Upper lobe of right lung (tissue), 1 donor: ENCODE data around the gene CFAP141. TPM values are rescaled to one million over a fixed set of nuclear protein-coding genes. Genes with fewer than 3 reads are reported as not detected.
A peak's percentile ranks its signal among the peaks of the same experiment; 100 is the strongest.

Experiments
- ATAC-seq: fragments of 200-7000 bp; cut with Tn5 transposase; one replicate; pipeline ENCODE4 v1.9.1; 2020; ENCODE audit warnings: mild to moderate bottlenecking, moderate library complexity
- DNase-seq: peaks from one replicate; pipeline ENCODE4 v3.0.0-alpha.2; 2020
- H3K27ac ChIP-seq: fragments of 200-600 bp; one replicate; pipeline ENCODE4 v1.8.0; 2022
- H3K27me3 ChIP-seq: fragments of 200-600 bp; one replicate; pipeline ENCODE4 v1.8.0; 2022; ENCODE audit warnings: mild to moderate bottlenecking
- H3K36me3 ChIP-seq: fragments of 200-600 bp; one replicate; pipeline ENCODE4 v1.8.0; 2022
- H3K4me1 ChIP-seq: fragments of 200-600 bp; one replicate; pipeline ENCODE4 v1.8.0; 2022
- H3K4me3 ChIP-seq: fragments of 200-600 bp; one replicate; pipeline ENCODE4 v1.8.0; 2022; ENCODE audit warnings: mild to moderate bottlenecking
- H3K9me3 ChIP-seq: fragments of 200-600 bp; one replicate; pipeline ENCODE4 v1.8.0; 2022
- intact Hi-C: fragments of 100-400 bp; cut with DNase I; formaldehyde crosslinking; loops from one replicate; pipeline ENCODE4 v1.11.0; 2022
- total RNA-seq: library from RNA; stranded (reverse); fragmentation: NEBNext Ultra II Directional; extraction: Animal tissue kit (Norgen Biotek cat#: 25700); gene quantifications from one replicate; pipeline ENCODE4 v1.2.1, GENCODE V29; 2021
- TF ChIP-seq, protein P1 (sequence below): fragments of 200-600 bp; IDR thresholded peaks from one replicate; pipeline ENCODE4 v1.8.0; 2022; ENCODE audit warnings: antibody characterized with exemption
- donor health status: DM: no; HTN: yes; CAD: no; lungs with severe emphysema.

Gene CFAP141
- total RNA-seq, 1 donor from 2014 or later: not detected

- intact Hi-C loops: no loop called here
- no peaks in the 10 kb centered on the region for H3K27me3 ChIP-seq
- ATAC-seq: no peak
- H3K36me3 ChIP-seq: no peaks in the 10 kb centered on the region
- TF ChIP-seq, protein P1, sequence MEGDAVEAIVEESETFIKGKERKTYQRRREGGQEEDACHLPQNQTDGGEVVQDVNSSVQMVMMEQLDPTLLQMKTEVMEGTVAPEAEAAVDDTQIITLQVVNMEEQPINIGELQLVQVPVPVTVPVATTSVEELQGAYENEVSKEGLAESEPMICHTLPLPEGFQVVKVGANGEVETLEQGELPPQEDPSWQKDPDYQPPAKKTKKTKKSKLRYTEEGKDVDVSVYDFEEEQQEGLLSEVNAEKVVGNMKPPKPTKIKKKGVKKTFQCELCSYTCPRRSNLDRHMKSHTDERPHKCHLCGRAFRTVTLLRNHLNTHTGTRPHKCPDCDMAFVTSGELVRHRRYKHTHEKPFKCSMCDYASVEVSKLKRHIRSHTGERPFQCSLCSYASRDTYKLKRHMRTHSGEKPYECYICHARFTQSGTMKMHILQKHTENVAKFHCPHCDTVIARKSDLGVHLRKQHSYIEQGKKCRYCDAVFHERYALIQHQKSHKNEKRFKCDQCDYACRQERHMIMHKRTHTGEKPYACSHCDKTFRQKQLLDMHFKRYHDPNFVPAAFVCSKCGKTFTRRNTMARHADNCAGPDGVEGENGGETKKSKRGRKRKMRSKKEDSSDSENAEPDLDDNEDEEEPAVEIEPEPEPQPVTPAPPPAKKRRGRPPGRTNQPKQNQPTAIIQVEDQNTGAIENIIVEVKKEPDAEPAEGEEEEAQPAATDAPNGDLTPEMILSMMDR: no peak
- no peaks in the 10 kb centered on the region for H3K9me3 ChIP-seq
- H3K4me3 ChIP-seq: no peak overlapping the region
- H3K27ac ChIP-seq: no peak overlapping the region
- H3K4me1 ChIP-seq: peaks cover 15% of the 10 kb centered on the region
- DNase-seq: no peak
Measured at GRCh38 chr1:154199563-154199879, 6.6 kb downstream of the CFAP141 start.

DNA sequence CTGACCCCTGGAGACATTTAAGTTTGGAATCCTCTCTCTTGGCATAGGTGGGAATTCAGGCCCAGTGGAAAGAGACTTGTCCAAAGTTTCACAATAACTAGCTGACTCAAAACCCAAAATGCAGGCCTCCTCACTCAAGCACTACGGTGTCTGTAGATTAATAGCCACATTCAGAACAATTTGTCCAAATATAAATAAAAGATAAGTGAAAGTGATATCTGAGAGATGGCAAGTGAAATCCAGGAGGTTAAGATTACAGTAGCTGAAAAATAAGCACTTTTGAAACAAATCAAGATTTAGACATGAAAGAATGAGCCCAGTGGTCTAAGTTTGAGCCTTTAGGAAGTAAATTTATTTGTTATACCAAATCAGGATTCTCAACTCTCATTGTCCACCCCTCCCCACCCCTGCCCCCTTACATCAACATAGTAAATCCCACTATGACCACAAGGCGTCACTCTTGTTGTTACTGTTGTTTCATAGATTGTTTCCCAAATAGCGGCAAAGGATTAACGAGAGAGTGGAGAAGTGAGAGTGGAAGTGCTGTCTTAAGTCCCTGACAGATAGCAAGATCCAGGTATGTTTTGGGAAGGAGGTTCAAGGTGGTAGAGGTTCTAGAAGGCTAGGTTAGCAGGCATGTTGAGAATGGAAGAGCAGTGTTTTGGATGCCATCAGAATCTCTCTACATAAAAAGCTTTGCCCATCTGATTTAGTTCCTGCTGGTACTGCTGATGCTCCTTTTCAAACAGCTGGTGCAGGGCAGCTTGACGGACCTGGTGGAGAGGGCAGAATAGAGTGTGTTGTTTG lies 7.2 kb downstream of the CFAP141 start:
- ATAC-seq (peak; percentile 85), DNase-seq (no peak)
- H3K27me3 ChIP-seq: no peaks in the 10 kb centered on the region
- no peaks in the 10 kb centered on the region for H3K9me3 ChIP-seq
- H3K36me3 ChIP-seq: no peaks in the 10 kb centered on the region
- no peak overlapping the region for H3K4me3 ChIP-seq
- H3K4me1 ChIP-seq: peaks cover 15% of the 10 kb centered on the region
- intact Hi-C loops: no loop called here
- peak overlapping the region; percentile 33 for H3K27ac ChIP-seq
- TF ChIP-seq, protein P1: peak; percentile 56

DNA sequence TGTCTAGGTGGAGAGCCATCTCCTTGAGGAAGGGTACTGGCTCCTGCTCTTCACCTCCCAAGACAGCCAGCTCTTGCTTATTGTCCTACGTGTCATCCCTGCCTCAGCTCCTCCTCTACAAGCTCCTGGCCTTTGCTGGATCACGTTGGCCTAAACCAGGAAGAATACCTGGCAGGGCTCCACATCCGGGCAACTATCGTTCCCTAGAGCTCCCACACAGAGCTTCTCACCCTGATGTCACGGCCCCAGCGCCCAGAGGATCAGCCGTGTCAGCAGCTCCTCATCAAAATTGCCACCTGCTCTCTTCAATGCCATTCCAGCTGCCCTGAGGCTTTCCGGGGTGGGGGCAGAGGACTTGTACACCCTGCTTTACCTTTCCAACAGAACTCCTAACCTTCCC lies 12.3 kb downstream of the CFAP141 start:
- ATAC-seq: no peak
- intact Hi-C loops: no loop called here
- H3K9me3 ChIP-seq: no peaks in the 10 kb centered on the region
- TF ChIP-seq, protein P1: no peak
- H3K36me3 ChIP-seq: no peaks in the 10 kb centered on the region
- H3K27me3 ChIP-seq: no peaks in the 10 kb centered on the region
- no peak for DNase-seq
- no peak overlapping the region for H3K27ac ChIP-seq
- no peak overlapping the region for H3K4me3 ChIP-seq
- H3K4me1 ChIP-seq: peaks cover 5% of the 10 kb centered on the region

DNA sequence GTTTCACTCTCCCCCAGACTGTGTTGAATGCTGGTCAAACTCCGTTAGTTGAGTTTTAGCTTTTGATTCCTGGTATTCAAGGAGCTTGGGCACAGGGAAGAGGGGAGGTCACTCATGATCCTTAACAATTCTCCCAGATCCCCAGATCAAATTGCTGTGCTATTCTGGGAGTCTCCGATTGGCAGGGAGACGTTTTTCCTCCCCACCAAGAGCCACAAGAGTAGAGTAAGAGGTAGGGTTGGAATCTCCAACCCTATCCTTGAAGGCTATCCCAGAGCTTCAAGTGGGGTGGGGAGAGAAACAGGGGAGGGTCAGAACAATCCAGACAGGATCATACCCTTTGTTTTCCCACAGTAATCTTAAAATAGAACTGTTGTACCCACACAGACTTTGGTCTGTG lies 13.7 kb downstream of the CFAP141 start:
- ATAC-seq (no peak), DNase-seq (no peak)
- no peaks in the 10 kb centered on the region for H3K27me3 ChIP-seq
- no peak overlapping the region for H3K4me3 ChIP-seq
- TF ChIP-seq, protein P1: no peak
- no peak overlapping the region for H3K27ac ChIP-seq
- intact Hi-C loops: no loop called here
- no peaks in the 10 kb centered on the region for H3K9me3 ChIP-seq
- no peaks in the 10 kb centered on the region for H3K36me3 ChIP-seq
- H3K4me1 ChIP-seq: no peaks in the 10 kb centered on the region

DNA sequence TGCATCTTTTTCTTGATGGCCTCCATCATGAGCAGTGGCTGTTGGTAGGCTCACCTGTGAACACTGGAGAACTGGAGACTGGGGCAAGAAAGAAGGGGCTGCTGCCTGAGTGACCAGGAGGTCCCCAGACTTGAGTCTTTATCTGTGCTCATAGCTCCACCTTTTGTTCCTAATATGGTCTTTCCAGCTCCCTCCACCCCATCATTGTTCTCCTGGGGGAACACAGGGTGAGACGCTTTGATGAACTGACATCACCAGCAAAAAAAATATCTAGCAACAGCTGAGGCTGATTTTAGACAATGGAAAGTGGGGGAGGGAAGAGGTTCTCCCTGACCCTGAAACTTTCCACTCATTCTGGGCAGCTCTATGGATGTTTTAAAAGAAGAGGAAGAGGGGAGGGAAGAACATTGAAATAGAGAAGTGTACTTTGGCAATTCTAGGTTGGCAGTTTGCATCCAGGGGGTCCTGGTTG lies 14.1 kb downstream of the CFAP141 start, which contains the start of gene TPM3:
Gene TPM3 (minus strand): TSS at position 111 of the 472 bp plus-strand sequence. CDS start 82 bp downstream, at position 29.
- H3K9me3 ChIP-seq: no peaks in the 10 kb centered on the region
- no peaks in the 10 kb centered on the region for H3K27me3 ChIP-seq
- no peaks in the 10 kb centered on the region for H3K36me3 ChIP-seq
- TF ChIP-seq, protein P1: no peak
- ATAC-seq (no peak), DNase-seq (no peak)
- H3K27ac ChIP-seq: no peak within 1 kb of the TSS
- H3K4me3 ChIP-seq: no peak within 1 kb of the TSS
- intact Hi-C loops: no loop called here
- H3K4me1 ChIP-seq: no peaks in the 10 kb centered on the region
